HEK293 (cell line): Measurements from ENCODE around the gene SSTR1.

Experiments used
- CTCF ChIA-PET: fragments of 350-600 bp; formaldehyde crosslinking; extraction: SDS; loops from one replicate; lab custom pipeline; 2021; ENCODE audit warnings: antibody characterized with exemption; lab: Yijun Ruan, JAX
- POLR2A ChIA-PET: fragments of 300-600 bp; formaldehyde crosslinking; extraction: SDS; loops from one replicate; lab custom pipeline; 2020; ENCODE audit warnings: antibody characterized with exemption, inconsistent platforms; lab: Yijun Ruan, JAX
- H3K27ac ChIP-seq: fragments of 200-500 bp; sonication (Bioruptor generic); 2 replicates; pipeline ENCODE4 v1.5.1; 2014; ENCODE audit warnings: low read depth, low read length, control low read depth, inconsistent platforms; ENCODE audit errors: extremely low read depth
- H3K36me3 ChIP-seq, 2 experiments: fragments of 200-500 bp in 1 of 2; sonication (Bioruptor generic) in 1 of 2; 1 replicate in 1 of 2; 2 replicates in 1 of 2; pipeline ENCODE4 v1.5.1; 2014 to 2017; ENCODE audit warnings: inconsistent platforms in 2 of 2, low read length in 2 of 2; ENCODE audit not compliant: control insufficient read depth in 2 of 2, insufficient read depth in 1 of 2
- H3K4me1 ChIP-seq: fragments of 200-500 bp; sonication (Bioruptor generic); 2 replicates; pipeline ENCODE4 v1.5.1; 2014; ENCODE audit warnings: mild to moderate bottlenecking, low read length, inconsistent platforms; ENCODE audit not compliant: control insufficient read depth, insufficient read depth
- H3K4me3 ChIP-seq: 2 replicates; pipeline ENCODE4 v1.5.1; 2011; ENCODE audit warnings: low read depth, mild to moderate bottlenecking, control low read depth, low read length, moderate library complexity
- H3K9me3 ChIP-seq: fragments of 200-500 bp; sonication (Bioruptor generic); 2 replicates; pipeline ENCODE4 v1.5.1; 2014; ENCODE audit warnings: low read depth, low read length, inconsistent platforms; ENCODE audit not compliant: control insufficient read depth, insufficient read depth
- ATF2 ChIP-seq: fragments of 450-650 bp; formaldehyde crosslinking; IDR thresholded peaks from 2 replicates; pipeline ENCODE4 v1.5.1; 2016; ENCODE audit warnings: missing biosample characterization, missing genetic modification characterization, low read depth
- KLF9 ChIP-seq: fragments of 450-650 bp; formaldehyde crosslinking; IDR thresholded peaks from 2 replicates; pipeline ENCODE4 v1.5.1; 2016; ENCODE audit warnings: missing biosample characterization, missing genetic modification characterization, low read depth
- MEIS1 ChIP-seq: sonication (generic); formaldehyde crosslinking; IDR thresholded peaks from 2 replicates; pipeline ENCODE4 v1.8.1; 2022; ENCODE audit warnings: missing genetic modification reagents, mild to moderate bottlenecking, borderline replicate concordance
- PBX3 ChIP-seq: sonication (generic); formaldehyde crosslinking; IDR thresholded peaks from 2 replicates; pipeline ENCODE4 v1.8.1; 2022; ENCODE audit warnings: mild to moderate bottlenecking, moderate library complexity, missing genetic modification reagents
- REPIN1 ChIP-seq: fragments of 450-650 bp; formaldehyde crosslinking; IDR thresholded peaks from 2 replicates; pipeline ENCODE4 v1.5.1; 2017; ENCODE audit warnings: missing biosample characterization, missing genetic modification characterization, low read depth
- SETDB1 ChIP-seq: IDR thresholded peaks from one replicate; pipeline ENCODE4 v1.6.1; 2017; ENCODE audit warnings: mild to moderate bottlenecking, low read length, moderate library complexity, mixed read lengths; ENCODE audit not compliant: insufficient read length
- ZBTB21 ChIP-seq: fragments of 450-650 bp; formaldehyde crosslinking; IDR thresholded peaks from 2 replicates; pipeline ENCODE4 v1.5.1; 2017; ENCODE audit warnings: missing biosample characterization, missing genetic modification characterization
- ZBTB7A ChIP-seq: fragments of 450-650 bp; formaldehyde crosslinking; IDR thresholded peaks from 2 replicates; pipeline ENCODE4 v1.5.1; 2016; ENCODE audit warnings: low read depth, missing biosample characterization, missing genetic modification characterization
- ZNF221 ChIP-seq: fragments of 450-650 bp; formaldehyde crosslinking; IDR thresholded peaks from 2 replicates; pipeline ENCODE4 v1.5.1; 2017; ENCODE audit warnings: missing biosample characterization, missing genetic modification characterization, borderline replicate concordance
- ZNF280D ChIP-seq: fragments of 450-650 bp; formaldehyde crosslinking; IDR thresholded peaks from 2 replicates; pipeline ENCODE4 v1.5.1; 2016; ENCODE audit warnings: missing biosample characterization, missing genetic modification characterization
- ZNF292 ChIP-seq: fragments of 450-650 bp; formaldehyde crosslinking; IDR thresholded peaks from 2 replicates; pipeline ENCODE4 v1.5.1; 2016; ENCODE audit warnings: low read depth, missing biosample characterization, missing genetic modification characterization, borderline replicate concordance
- ZNF354C ChIP-seq: fragments of 450-650 bp; formaldehyde crosslinking; IDR thresholded peaks from 2 replicates; pipeline ENCODE4 v1.5.1; 2016; ENCODE audit warnings: missing biosample characterization, missing genetic modification characterization, low read depth, borderline replicate concordance
- ZNF394 ChIP-seq: fragments of 450-650 bp; formaldehyde crosslinking; IDR thresholded peaks from 2 replicates; pipeline ENCODE4 v1.5.1; 2016; ENCODE audit warnings: missing biosample characterization, missing genetic modification characterization, mild to moderate bottlenecking, moderate library complexity, borderline replicate concordance
- ZNF548 ChIP-seq: fragments of 450-650 bp; formaldehyde crosslinking; IDR thresholded peaks from 2 replicates; pipeline ENCODE4 v1.5.1; 2016; ENCODE audit warnings: missing biosample characterization, missing genetic modification characterization
- ZNF654 ChIP-seq: fragments of 450-650 bp; formaldehyde crosslinking; IDR thresholded peaks from 2 replicates; pipeline ENCODE4 v1.5.1; 2016; ENCODE audit warnings: low read depth, missing biosample characterization, missing genetic modification characterization
- ZNF658 ChIP-seq: fragments of 450-650 bp; formaldehyde crosslinking; IDR thresholded peaks from 2 replicates; pipeline ENCODE4; 2016; ENCODE audit warnings: missing biosample characterization, missing genetic modification characterization
- ZNF664 ChIP-seq: fragments of 450-650 bp; formaldehyde crosslinking; IDR thresholded peaks from 2 replicates; pipeline ENCODE4 v1.5.1; 2016; ENCODE audit warnings: missing biosample characterization, missing genetic modification characterization
- ZNF670 ChIP-seq: fragments of 450-650 bp; formaldehyde crosslinking; IDR thresholded peaks from 2 replicates; pipeline ENCODE4 v1.5.1; 2016; ENCODE audit warnings: missing biosample characterization, missing genetic modification characterization, low read depth
- ZNF701 ChIP-seq: fragments of 450-650 bp; formaldehyde crosslinking; IDR thresholded peaks from 2 replicates; pipeline ENCODE4 v1.5.1; 2016; ENCODE audit warnings: missing biosample characterization, missing genetic modification characterization
- ZNF777 ChIP-seq: fragments of 450-650 bp; formaldehyde crosslinking; IDR thresholded peaks from 2 replicates; pipeline ENCODE4 v1.5.1; 2017; ENCODE audit warnings: missing biosample characterization, missing genetic modification characterization, borderline replicate concordance

The SSTR1 gene

GRCh38 chr14:38199076-38199475 is 8.6 kb upstream of the SSTR1 start:
- H3K4me1 ChIP-seq = no peaks in the 10 kb centered on the region
- ChIA-PET CTCF (interaction anchor here (0.7 to 1.2 kb wide), 4 partner anchors 9 to 668 kb away, joined by 3 to 5 read pairs (median 3); no protein-coding TSS in a partner anchor), POLR2A (no interaction called here)
- H3K4me3 ChIP-seq = no peak overlapping the region
- no peaks in the 10 kb centered on the region for H3K36me3 ChIP-seq
- H3K27ac ChIP-seq = no peak overlapping the region
- no peaks in the 10 kb centered on the region for H3K9me3 ChIP-seq
- TF ChIP-seq REPIN1 = no peak
- no peak for TF ChIP-seq ZNF548 (tag by site-specific recombination)

- no peak overlapping the region for H3K4me3 ChIP-seq
- H3K4me1 ChIP-seq = no peaks in the 10 kb centered on the region
- TF ChIP-seq ZNF394 (no peak), MEIS1 (CRISPR knock-in tag) (no peak), ZNF280D (tag by site-specific recombination) (no peak), ZNF777 (tag by site-specific recombination) (no peak), SETDB1 (no peak), ZBTB21 (tag by site-specific recombination) (no peak), PBX3 (no peak), ZNF658 (tag by site-specific recombination) (no peak), ZNF221 (tag by site-specific recombination) (no peak)
- ChIA-PET POLR2A (no interaction called here), CTCF (no interaction called here)
- no peaks in the 10 kb centered on the region for H3K36me3 ChIP-seq
- no peak overlapping the region for H3K27ac ChIP-seq
- H3K9me3 ChIP-seq = no peaks in the 10 kb centered on the region
Observed at GRCh38 chr14:38199739-38200138, 8.0 kb upstream of the SSTR1 start.

- TF ChIP-seq ZNF664 (tag by site-specific recombination) (no peak), ZBTB7A (tag by site-specific recombination) (no peak), ZNF654 (tag by site-specific recombination) (no peak), ATF2 (tag by site-specific recombination) (no peak), KLF9 (tag by site-specific recombination) (no peak), ZNF701 (tag by site-specific recombination) (no peak), ZNF670 (tag by site-specific recombination) (no peak), ZNF292 (tag by site-specific recombination) (no peak), ZNF354C (tag by site-specific recombination) (no peak)
- ChIA-PET CTCF (interaction anchor here (0.6 to 1.1 kb wide), 2 partner anchors 12 to 885 kb away, joined by 3 to 4 read pairs; no protein-coding TSS in a partner anchor), POLR2A (no interaction called here)
- Histone ChIP-seq H3K9me3 (peaks cover 3% of the 10 kb centered on the region; the same call in 1 of the 2 replicates), H3K4me1 (no peaks in the 10 kb centered on the region), H3K4me3 (no peak overlapping the region), H3K36me3 (no peaks in the 10 kb centered on the region), H3K27ac (no peak overlapping the region)
Observed at GRCh38 chr14:38201137-38201828, 6.4 kb upstream of the SSTR1 start.
